GM20000 (cell line): Measurements from ENCODE around the gene SRSF2.
"Not testable (repeated sequence)": the region's sequence is repeated elsewhere in the genome, so short reads cannot be mapped to it uniquely, and the experiment has no call there.

Experiments used
- DNase-seq: peaks from one replicate; pipeline ENCODE4 v3.0.0; 2012; ENCODE audit warnings: low spot score
- TF ChIP-seq, protein P1 (sequence below): IDR thresholded peaks from 2 replicates; pipeline ENCODE4 v1.5.1; 2012; ENCODE audit warnings: mild to moderate bottlenecking, control low read depth; ENCODE audit errors: extremely low read depth, missing control alignments

SRSF2 gene

DNA sequence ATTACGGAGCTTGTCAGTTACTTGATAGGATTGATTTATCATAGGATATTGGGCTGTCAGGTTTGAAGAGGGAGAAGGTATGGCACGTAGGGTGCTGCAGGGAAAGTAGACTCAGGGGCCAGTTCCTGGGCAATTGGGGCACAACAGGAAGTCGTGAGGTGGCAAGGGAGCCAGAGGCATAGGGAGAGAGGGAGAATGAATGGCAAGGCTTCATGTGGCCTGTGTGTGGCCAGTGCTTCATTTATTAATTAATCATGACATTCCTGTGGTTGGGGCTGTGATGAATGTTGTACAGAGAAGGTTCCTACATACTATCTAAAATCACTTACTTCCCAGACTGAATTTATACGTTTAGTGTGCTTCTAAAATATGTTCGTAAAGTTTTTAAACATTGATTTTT is 20.1 kb upstream of the SRSF2 start:
- no peak for DNase-seq

DNA sequence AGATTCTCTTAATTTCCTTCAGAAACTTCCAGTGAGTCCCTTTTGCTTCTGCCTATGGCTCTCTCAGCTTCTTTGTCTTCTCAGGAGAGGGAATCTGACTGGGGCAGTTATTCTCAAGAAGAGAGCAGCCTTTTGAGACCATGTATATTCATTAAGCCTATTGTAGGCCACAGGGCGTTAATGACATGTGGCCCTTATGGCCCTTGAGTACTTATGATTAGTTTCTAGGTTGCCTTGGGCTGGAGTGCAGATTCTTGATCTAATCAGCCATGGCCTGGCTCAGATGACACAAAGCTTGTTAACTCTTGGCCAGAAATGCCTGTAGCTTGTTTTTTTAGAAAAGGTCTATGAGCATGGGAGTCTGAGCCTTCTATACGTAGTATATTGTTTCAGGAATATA is 18.2 kb upstream of the SRSF2 start:
- DNase-seq: no peak
- TF ChIP-seq, protein P1, sequence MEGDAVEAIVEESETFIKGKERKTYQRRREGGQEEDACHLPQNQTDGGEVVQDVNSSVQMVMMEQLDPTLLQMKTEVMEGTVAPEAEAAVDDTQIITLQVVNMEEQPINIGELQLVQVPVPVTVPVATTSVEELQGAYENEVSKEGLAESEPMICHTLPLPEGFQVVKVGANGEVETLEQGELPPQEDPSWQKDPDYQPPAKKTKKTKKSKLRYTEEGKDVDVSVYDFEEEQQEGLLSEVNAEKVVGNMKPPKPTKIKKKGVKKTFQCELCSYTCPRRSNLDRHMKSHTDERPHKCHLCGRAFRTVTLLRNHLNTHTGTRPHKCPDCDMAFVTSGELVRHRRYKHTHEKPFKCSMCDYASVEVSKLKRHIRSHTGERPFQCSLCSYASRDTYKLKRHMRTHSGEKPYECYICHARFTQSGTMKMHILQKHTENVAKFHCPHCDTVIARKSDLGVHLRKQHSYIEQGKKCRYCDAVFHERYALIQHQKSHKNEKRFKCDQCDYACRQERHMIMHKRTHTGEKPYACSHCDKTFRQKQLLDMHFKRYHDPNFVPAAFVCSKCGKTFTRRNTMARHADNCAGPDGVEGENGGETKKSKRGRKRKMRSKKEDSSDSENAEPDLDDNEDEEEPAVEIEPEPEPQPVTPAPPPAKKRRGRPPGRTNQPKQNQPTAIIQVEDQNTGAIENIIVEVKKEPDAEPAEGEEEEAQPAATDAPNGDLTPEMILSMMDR: no peak

More for the DNA sequence above, 20.1 kb upstream of the SRSF2 start:
- TF ChIP-seq, protein P1: no peak

DNA sequence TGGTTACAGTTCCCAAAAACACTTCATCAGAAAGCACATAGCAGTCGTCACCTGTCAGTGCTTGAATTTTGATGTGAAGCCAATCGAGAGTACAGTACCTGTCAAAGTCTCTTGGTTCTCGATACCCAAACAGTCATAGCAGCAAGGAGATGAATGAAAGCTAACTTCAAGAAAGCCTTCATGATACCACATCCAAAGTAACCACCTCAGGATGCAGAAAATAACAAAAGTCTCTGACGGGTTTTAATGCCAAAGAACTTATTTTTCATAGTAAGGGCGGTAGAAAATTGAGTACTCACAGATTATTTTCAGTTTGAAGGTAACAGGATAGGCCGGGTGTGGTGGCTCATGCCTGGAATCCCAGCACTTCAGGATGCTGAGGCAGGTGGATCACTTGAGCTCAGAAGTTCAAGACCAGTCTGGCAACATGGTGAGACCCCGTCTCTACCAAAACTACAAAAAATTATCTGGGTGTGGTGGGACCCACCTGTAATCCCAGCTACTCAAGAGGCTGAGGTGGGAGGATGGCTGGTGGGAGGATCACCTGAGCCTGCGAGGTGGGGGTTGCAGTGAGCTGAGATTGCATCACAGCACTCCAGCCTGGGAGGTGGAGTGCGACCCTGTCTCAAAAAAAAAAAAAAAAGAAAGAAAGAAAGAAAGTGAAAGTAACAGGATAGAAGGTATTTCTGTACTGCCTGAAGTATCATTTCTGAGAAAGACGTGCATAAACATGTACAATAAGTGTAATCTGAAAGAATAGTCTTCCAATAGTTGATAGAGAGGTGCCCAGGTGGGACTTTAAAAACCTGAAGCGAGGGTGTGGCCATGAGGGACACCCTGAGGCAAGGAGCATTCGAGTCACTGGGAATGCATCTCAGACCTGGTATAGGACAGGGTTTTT is 16.2 kb upstream of the SRSF2 start:
- TF ChIP-seq, protein P1: no peak
- DNase-seq: no peak

DNA sequence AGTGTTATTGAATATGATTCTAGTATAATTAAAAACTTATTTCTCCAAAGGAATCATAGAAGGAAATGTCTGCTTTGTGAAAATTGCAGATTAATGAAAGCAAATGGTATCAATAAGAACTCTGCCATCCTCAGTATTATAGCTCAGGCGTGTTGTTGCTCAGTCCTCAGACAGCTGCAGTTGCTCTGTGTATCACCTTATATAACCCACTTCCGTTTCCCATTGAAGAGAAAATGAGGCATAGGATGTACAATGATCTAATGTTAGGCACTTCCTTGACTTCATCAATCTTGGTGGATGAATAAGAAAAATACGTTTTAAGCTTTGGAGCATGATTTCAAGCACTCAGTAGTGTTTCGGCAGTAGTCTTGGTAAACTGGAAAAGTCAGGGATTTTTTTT is 14.9 kb upstream of the SRSF2 start:
- no peak for DNase-seq
- TF ChIP-seq, protein P1: no peak

DNA sequence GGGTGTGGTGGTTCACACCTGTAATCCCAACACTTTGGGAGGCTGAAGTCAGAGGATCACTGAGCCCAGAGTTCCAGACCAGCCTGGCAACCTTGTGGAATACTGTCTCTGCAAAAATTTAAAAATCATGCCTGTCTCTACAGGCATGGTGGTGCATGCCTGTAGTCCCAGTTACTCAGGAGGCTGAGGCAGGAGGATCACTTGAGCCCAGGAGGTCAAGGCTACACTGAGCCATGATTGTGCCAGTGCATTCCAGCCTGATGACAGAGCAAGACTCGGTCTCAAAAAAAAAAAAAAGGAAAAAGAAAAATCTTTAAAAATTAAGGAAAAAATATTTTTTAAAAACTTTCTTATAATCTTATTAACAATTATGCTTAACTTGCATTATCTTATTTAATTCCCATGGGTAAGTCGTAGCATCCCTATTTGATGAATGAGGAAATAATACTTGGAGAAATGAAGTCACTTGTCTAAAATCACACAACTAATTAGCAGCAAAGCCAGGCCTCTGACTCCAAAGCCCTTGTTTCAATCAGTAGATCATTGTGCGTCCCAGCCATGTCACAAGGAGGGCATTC is 14.4 kb upstream of the SRSF2 start:
- no peak for DNase-seq
- TF ChIP-seq, protein P1: no peak

DNA sequence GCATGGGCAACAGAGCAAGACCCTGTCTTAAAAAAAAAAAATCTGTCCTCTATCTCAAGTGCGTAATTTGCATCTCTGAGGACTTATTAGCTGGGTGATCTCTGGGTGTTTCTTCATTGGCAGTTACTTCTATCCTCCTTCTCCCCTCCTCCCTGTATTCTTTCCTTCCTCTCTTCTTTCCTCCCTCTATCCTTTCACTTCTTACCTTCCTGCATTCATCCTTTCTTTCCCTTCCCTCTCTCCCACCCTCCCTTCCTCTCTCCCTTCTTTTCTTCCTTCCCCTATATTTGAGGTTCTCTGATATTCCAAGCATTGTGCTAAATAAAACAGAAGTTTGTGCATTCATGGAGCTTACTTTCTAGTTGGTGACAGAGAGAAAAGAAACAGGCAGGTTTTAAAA is 11.5 kb upstream of the SRSF2 start:
- TF ChIP-seq, protein P1: no peak
- no peak for DNase-seq

DNA sequence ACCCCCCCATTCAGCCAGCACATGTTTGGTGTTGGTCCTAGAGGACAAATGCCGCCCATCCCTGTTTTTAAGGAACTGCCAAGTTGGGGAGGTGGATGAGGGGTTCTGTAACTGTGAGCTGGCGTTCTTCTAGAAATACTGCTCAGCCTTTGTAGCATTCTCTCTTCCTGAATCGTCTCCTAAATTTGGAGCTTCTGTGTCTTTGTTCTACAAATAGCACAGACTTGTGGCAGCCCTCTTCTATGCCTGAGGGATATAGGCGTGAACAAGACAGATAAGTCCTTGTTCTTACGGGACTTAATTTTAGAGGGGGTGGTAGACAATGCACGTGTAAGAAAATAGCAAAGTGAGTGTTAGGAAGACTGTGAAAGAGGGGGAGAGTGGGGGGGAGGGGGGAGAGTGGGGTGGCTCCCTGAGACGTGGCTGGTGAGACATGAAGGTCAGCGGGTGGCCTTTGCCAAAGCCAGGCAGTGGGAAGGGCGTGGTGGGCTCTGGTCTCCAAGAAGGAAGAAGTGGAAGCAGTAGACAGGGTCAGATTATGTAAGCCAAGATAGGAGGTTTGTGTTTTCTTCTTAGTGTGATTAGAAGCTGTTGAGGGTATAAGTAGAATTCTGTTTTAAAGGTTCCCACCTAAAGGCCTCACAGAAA is 10.7 kb upstream of the SRSF2 start:
- no peak for DNase-seq
- TF ChIP-seq, protein P1: no peak

DNA sequence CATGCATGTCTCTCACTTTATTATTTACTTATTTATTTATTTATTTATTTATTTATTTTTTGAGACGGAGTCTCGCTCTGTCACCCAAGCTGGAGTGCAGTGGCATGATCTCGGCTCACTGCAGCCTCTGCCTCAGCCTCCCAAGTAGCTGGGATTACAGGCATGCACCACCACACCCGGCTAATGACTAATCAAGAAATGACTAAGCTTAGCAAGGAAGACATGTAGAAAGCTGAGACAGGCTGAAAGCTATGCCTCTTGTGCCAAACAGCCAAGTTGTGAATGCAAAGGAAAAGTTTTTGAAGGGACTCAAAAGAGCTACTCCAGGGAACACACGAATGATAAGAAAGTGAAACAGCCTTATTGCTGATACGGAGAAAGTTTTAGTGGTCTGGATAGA is 8.7 kb upstream of the SRSF2 start:
- not testable (repeated sequence) for DNase-seq
